ENCODE data around the gene TRIM21.

GRCh38 chr11:4436411-4436810, 42.9 kb upstream of the TRIM21 start:
- TF ChIP-seq CTCF (IDR thresholded peaks at IDR 0.05 in 2 of 3, conservative IDR thresholded peaks at IDR 0.05 in 1 of 3; ENCODE audit: borderline replicate concordance in 1 of 3, insufficient read depth in 1 of 3, low read depth in 2 of 3, low read length in 2 of 3) (no peak), EZH2 (IDR thresholded peaks at IDR 0.05) (no peak), JUND (IDR thresholded peaks at IDR 0.05) (no peak), EZH2phosphoT487 (IDR thresholded peaks at IDR 0.05; ENCODE audit: borderline replicate concordance) (no peak), CEBPB (IDR thresholded peaks at IDR 0.05; ENCODE audit: low read depth) (no peak), YY1 (IDR thresholded peaks at IDR 0.05; ENCODE audit: extremely low read depth, insufficient replicate concordance, low read depth, low read length) (no peak), ELF1 (IDR thresholded peaks at IDR 0.05; ENCODE audit: borderline replicate concordance, low read depth) (no peak), SIN3A (IDR thresholded peaks at IDR 0.05; ENCODE audit: low read depth) (no peak), POLR2A (IDR thresholded peaks at IDR 0.05; ENCODE audit: borderline replicate concordance, extremely low read depth, insufficient read depth, insufficient read length) (no peak)
- TF ChIP-seq, protein P1, sequence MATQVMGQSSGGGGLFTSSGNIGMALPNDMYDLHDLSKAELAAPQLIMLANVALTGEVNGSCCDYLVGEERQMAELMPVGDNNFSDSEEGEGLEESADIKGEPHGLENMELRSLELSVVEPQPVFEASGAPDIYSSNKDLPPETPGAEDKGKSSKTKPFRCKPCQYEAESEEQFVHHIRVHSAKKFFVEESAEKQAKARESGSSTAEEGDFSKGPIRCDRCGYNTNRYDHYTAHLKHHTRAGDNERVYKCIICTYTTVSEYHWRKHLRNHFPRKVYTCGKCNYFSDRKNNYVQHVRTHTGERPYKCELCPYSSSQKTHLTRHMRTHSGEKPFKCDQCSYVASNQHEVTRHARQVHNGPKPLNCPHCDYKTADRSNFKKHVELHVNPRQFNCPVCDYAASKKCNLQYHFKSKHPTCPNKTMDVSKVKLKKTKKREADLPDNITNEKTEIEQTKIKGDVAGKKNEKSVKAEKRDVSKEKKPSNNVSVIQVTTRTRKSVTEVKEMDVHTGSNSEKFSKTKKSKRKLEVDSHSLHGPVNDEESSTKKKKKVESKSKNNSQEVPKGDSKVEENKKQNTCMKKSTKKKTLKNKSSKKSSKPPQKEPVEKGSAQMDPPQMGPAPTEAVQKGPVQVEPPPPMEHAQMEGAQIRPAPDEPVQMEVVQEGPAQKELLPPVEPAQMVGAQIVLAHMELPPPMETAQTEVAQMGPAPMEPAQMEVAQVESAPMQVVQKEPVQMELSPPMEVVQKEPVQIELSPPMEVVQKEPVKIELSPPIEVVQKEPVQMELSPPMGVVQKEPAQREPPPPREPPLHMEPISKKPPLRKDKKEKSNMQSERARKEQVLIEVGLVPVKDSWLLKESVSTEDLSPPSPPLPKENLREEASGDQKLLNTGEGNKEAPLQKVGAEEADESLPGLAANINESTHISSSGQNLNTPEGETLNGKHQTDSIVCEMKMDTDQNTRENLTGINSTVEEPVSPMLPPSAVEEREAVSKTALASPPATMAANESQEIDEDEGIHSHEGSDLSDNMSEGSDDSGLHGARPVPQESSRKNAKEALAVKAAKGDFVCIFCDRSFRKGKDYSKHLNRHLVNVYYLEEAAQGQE (IDR thresholded peaks at IDR 0.05; ENCODE audit: low read depth), result no peak
- TF ChIP-seq, protein P2, sequence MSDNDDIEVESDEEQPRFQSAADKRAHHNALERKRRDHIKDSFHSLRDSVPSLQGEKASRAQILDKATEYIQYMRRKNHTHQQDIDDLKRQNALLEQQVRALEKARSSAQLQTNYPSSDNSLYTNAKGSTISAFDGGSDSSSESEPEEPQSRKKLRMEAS (IDR thresholded peaks at IDR 0.05), result no peak
